SK-N-SH treated with all-trans-retinoic acid at 6 μM for 48 hours (cell line): ENCODE measurements around the gene CENPB.

Experiments
- ATAC-seq: fragments of 200-7000 bp; cut with Tn5 transposase; 3 replicates; pipeline ENCODE4 v1.9.1; 2020; ENCODE audit warnings: mild to moderate bottlenecking, moderate library complexity
- BACH2 ChIP-seq: fragments of 250-450 bp; sonication (Bioruptor Pico); IDR thresholded peaks from 2 replicates; pipeline ENCODE4 v1.9.0; 2021; ENCODE audit warnings: mild to moderate bottlenecking, borderline replicate concordance
- CSDC2 ChIP-seq: fragments of 250-450 bp; sonication (Bioruptor Pico); IDR thresholded peaks from 2 replicates; pipeline ENCODE4 v1.5.0; 2020; ENCODE audit warnings: mild to moderate bottlenecking, moderate library complexity
- CSRNP3 ChIP-seq: fragments of 250-450 bp; sonication (Bioruptor Pico); IDR thresholded peaks from 2 replicates; pipeline ENCODE4 v1.5.1; 2021; ENCODE audit warnings: mild to moderate bottlenecking, moderate library complexity
- GLIS3 ChIP-seq: fragments of 250-450 bp; sonication (Bioruptor Pico); IDR thresholded peaks from 2 replicates; pipeline ENCODE4 v1.5.0; 2020; ENCODE audit warnings: mild to moderate bottlenecking, moderate library complexity
- ISL1 ChIP-seq: fragments of 250-450 bp; sonication (Bioruptor Pico); IDR thresholded peaks from 2 replicates; pipeline ENCODE4 v2.1.2; 2022; ENCODE audit warnings: mild to moderate bottlenecking, moderate library complexity
- OSR1 ChIP-seq: fragments of 250-450 bp; sonication (Bioruptor Pico); IDR thresholded peaks from 2 replicates; pipeline ENCODE4 v1.8.0; 2022; ENCODE audit warnings: moderate library complexity, mild to moderate bottlenecking, inconsistent platforms
- POU6F1 ChIP-seq: fragments of 250-450 bp; sonication (Bioruptor Pico); IDR thresholded peaks from 2 replicates; pipeline ENCODE4 v1.8.0; 2021; ENCODE audit warnings: low read depth, mild to moderate bottlenecking, moderate library complexity, borderline replicate concordance
- SNAI2 ChIP-seq: fragments of 250-450 bp; sonication (Bioruptor Pico); IDR thresholded peaks from 2 replicates; pipeline ENCODE4 v1.5.0; 2020; ENCODE audit warnings: mild to moderate bottlenecking, moderate library complexity
- TOX ChIP-seq: fragments of 250-450 bp; sonication (Bioruptor Pico); IDR thresholded peaks from 2 replicates; pipeline ENCODE4 v1.8.0; 2021; ENCODE audit warnings: mild to moderate bottlenecking, moderate library complexity, borderline replicate concordance
- TSHZ2 ChIP-seq: fragments of 250-450 bp; sonication (Bioruptor Pico); IDR thresholded peaks from 2 replicates; pipeline ENCODE4 v1.5.0; 2020; ENCODE audit warnings: mild to moderate bottlenecking, moderate library complexity
- ZC3H10 ChIP-seq: fragments of 250-450 bp; sonication (Bioruptor Pico); IDR thresholded peaks from 2 replicates; pipeline ENCODE4 v1.5.1; 2021; ENCODE audit warnings: mild to moderate bottlenecking, moderate library complexity
- ZFP3 ChIP-seq: fragments of 250-450 bp; sonication (Bioruptor Pico); IDR thresholded peaks from 2 replicates; pipeline ENCODE4 v1.5.0; 2020; ENCODE audit warnings: mild to moderate bottlenecking, moderate library complexity
- ZFP30 ChIP-seq: fragments of 450-650 bp; formaldehyde crosslinking; IDR thresholded peaks from 2 replicates; pipeline ENCODE4 v1.5.0; 2022; ENCODE audit warnings: mild to moderate bottlenecking, moderate library complexity
- ZNF565 ChIP-seq: fragments of 450-650 bp; formaldehyde crosslinking; conservative IDR thresholded peaks from 2 replicates; pipeline ENCODE4 v1.5.0; 2020; ENCODE audit warnings: low read depth, mild to moderate bottlenecking, moderate library complexity
- ZNF70 ChIP-seq: fragments of 450-650 bp; formaldehyde crosslinking; IDR thresholded peaks from 2 replicates; pipeline ENCODE4 v1.5.0; 2020; ENCODE audit warnings: mild to moderate bottlenecking, moderate library complexity
- TF ChIP-seq, protein P1 (sequence below): fragments of 250-450 bp; sonication (Bioruptor Pico); IDR thresholded peaks from 2 replicates; pipeline ENCODE4 v1.8.0; 2020; ENCODE audit warnings: mild to moderate bottlenecking, moderate library complexity, borderline replicate concordance
- TF ChIP-seq, protein P2 (sequence below): fragments of 250-450 bp; sonication (Bioruptor Pico); IDR thresholded peaks from 2 replicates; pipeline ENCODE4 v1.5.1; 2020; ENCODE audit warnings: low read depth, mild to moderate bottlenecking, moderate library complexity

The CENPB gene

GRCh38 chr20:3757268-3757667, 29.3 kb downstream of the CENPB start (continued):
- TF ChIP-seq TSHZ2 (CRISPR knock-in tag) = no peak

GRCh38 chr20:3755814-3756480, 30.6 kb downstream of the CENPB start:
- no peak for ATAC-seq
- TF ChIP-seq CSDC2 (CRISPR knock-in tag) = no peak
- TF ChIP-seq CSRNP3 (CRISPR knock-in tag) = no peak
- TF ChIP-seq, protein P1, sequence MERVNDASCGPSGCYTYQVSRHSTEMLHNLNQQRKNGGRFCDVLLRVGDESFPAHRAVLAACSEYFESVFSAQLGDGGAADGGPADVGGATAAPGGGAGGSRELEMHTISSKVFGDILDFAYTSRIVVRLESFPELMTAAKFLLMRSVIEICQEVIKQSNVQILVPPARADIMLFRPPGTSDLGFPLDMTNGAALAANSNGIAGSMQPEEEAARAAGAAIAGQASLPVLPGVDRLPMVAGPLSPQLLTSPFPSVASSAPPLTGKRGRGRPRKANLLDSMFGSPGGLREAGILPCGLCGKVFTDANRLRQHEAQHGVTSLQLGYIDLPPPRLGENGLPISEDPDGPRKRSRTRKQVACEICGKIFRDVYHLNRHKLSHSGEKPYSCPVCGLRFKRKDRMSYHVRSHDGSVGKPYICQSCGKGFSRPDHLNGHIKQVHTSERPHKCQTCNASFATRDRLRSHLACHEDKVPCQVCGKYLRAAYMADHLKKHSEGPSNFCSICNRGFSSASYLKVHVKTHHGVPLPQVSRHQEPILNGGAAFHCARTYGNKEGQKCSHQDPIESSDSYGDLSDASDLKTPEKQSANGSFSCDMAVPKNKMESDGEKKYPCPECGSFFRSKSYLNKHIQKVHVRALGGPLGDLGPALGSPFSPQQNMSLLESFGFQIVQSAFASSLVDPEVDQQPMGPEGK (CRISPR knock-in tag) = no peak
- TF ChIP-seq ISL1 (CRISPR knock-in tag) = no peak
- TF ChIP-seq SNAI2 = no peak
- no peak for TF ChIP-seq ZFP3
- TF ChIP-seq TOX = no peak
- no peak for TF ChIP-seq POU6F1 (CRISPR knock-in tag)
- no peak for TF ChIP-seq ZFP30 (CRISPR knock-in tag)
- TF ChIP-seq, protein P2, sequence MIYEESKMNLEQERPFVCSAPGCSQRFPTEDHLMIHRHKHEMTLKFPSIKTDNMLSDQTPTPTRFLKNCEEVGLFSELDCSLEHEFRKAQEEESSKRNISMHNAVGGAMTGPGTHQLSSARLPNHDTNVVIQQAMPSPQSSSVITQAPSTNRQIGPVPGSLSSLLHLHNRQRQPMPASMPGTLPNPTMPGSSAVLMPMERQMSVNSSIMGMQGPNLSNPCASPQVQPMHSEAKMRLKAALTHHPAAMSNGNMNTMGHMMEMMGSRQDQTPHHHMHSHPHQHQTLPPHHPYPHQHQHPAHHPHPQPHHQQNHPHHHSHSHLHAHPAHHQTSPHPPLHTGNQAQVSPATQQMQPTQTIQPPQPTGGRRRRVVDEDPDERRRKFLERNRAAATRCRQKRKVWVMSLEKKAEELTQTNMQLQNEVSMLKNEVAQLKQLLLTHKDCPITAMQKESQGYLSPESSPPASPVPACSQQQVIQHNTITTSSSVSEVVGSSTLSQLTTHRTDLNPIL (CRISPR knock-in tag) = no peak
- no peak for TF ChIP-seq ZNF70 (CRISPR knock-in tag)
- TF ChIP-seq, all 23 proteins: peak for 0

DNA sequence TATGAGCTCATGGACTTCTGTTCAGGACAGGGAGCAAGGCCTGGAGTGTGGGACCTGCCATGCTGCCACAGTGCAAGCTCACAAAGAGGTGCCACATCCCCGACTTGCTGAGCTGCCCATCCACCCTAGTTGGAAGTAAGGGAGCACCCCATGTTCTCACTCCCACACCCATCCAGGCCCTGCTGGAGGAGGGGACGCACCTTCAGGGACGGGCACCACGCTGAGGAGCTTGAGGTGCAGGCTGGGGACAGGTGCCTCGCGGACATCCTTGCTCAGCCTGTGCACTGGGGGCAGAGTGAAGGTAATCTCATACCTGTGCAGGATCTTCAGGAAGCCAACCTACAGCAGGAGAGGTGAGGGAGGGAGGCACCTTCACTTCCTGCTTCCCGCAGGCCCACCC, 31.3 kb downstream of the CENPB start:
- ATAC-seq = no peak
- TF ChIP-seq GLIS3 (no peak), ZC3H10 (CRISPR knock-in tag) (no peak), BACH2 (CRISPR knock-in tag) (no peak), ISL1 (CRISPR knock-in tag) (no peak), POU6F1 (CRISPR knock-in tag) (no peak), ZFP3 (no peak)

DNA sequence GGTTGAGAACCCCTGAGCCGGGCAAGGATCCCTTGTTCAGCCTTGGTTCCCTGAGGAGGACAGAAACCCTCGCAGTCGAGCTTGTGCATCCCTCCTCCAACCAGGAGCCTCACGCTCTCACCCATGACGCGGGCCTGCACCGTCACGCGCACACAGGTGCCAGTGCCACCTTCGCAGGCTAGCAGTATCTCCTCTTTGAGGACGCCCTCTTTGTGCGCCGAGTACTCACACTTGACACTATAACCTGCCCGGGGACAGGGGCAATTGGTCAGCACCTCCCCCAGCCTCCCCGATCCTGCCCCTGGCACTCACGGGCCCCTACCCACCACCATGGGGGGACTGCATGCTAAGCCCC, 32.3 kb downstream of the CENPB start:
- ATAC-seq = no peak
- TF ChIP-seq ZFP30 (CRISPR knock-in tag) (no peak), ZNF565 (CRISPR knock-in tag) (no peak), OSR1 (CRISPR knock-in tag) (no peak)
- TF ChIP-seq, protein P2 (CRISPR knock-in tag) = no peak
